BE2C (cell line): ENCODE data around the gene PRKAR1B.

Experiments used
- DNase-seq: peaks from one replicate; pipeline ENCODE4 v3.0.0-alpha.2; 2020
- H3K27me3 ChIP-seq: fragments of 250-450 bp; sonication (Bioruptor Pico); 2 replicates; pipeline ENCODE4 v1.5.1; 2020; ENCODE audit warnings: mild to moderate bottlenecking
- H3K36me3 ChIP-seq: fragments of 250-450 bp; sonication (Bioruptor Pico); 2 replicates; pipeline ENCODE4 v1.5.1; 2020; ENCODE audit warnings: mild to moderate bottlenecking
- H3K4me1 ChIP-seq: fragments of 250-450 bp; sonication (Bioruptor Pico); 2 replicates; pipeline ENCODE4 v1.5.1; 2020
- H3K4me3 ChIP-seq: 2 replicates; pipeline ENCODE4 v1.5.1; 2011; ENCODE audit warnings: low read depth, low read length
- H3K9me3 ChIP-seq: fragments of 250-450 bp; sonication (Bioruptor Pico); 2 replicates; pipeline ENCODE4 v1.5.1; 2020
- TF ChIP-seq, protein P1 (sequence below): IDR thresholded peaks from 2 replicates; pipeline ENCODE4 v1.5.1; 2012; ENCODE audit warnings: mild to moderate bottlenecking, low read depth, low read length

Gene PRKAR1B

DNA sequence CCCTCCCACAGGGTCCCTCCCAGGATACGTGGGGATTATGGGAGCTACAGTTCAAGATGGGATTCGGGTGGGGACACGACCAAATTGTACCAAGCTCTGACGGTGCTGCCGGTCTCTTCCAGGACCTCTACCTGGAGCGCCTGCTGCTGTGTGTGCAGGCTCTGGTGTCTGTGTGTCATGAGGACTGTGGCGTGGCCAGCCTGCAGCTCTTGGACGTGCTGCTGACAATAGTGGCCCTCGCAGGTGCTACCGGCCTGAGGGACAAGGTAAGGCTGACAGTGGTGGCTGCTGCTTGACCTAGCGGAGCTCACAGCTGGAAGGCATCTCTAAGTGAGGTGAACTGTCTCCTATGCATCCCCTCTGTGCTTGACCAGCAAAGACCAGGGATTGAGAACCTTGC is 34.5 kb upstream of the PRKAR1B start:
- DNase-seq: no peak
- TF ChIP-seq, protein P1, sequence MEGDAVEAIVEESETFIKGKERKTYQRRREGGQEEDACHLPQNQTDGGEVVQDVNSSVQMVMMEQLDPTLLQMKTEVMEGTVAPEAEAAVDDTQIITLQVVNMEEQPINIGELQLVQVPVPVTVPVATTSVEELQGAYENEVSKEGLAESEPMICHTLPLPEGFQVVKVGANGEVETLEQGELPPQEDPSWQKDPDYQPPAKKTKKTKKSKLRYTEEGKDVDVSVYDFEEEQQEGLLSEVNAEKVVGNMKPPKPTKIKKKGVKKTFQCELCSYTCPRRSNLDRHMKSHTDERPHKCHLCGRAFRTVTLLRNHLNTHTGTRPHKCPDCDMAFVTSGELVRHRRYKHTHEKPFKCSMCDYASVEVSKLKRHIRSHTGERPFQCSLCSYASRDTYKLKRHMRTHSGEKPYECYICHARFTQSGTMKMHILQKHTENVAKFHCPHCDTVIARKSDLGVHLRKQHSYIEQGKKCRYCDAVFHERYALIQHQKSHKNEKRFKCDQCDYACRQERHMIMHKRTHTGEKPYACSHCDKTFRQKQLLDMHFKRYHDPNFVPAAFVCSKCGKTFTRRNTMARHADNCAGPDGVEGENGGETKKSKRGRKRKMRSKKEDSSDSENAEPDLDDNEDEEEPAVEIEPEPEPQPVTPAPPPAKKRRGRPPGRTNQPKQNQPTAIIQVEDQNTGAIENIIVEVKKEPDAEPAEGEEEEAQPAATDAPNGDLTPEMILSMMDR: no peak
- Histone ChIP-seq H3K27me3 (no peaks in the 10 kb centered on the region), H3K36me3 (peaks cover 90% of the 10 kb centered on the region), H3K4me1 (no peaks in the 10 kb centered on the region), H3K9me3 (no peaks in the 10 kb centered on the region), H3K4me3 (no peak overlapping the region)

DNA sequence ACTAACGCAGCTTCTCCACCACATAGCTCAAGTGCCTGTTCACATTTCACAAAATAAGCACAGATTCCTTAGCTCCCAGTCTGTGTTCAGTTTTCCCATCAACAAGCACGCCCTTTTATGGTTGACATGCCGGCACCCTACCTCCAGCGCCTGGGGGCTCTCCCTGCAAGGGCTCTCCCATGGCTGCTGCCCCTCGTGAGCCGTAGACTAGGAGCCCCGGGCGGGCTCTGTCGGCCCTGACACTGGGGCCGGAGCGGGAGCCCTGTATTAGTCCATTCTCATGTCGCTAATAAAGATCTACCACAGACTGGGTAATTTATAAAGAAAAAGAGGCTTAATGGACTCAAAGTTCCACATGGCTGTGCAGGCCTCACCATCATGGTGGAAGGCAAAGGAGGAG is 34.0 kb upstream of the PRKAR1B start:
- Histone ChIP-seq H3K4me1 (no peaks in the 10 kb centered on the region), H3K9me3 (no peaks in the 10 kb centered on the region), H3K4me3 (no peak overlapping the region), H3K36me3 (peaks cover 88% of the 10 kb centered on the region), H3K27me3 (no peaks in the 10 kb centered on the region)
- TF ChIP-seq, protein P1: no peak
- no peak for DNase-seq

DNA sequence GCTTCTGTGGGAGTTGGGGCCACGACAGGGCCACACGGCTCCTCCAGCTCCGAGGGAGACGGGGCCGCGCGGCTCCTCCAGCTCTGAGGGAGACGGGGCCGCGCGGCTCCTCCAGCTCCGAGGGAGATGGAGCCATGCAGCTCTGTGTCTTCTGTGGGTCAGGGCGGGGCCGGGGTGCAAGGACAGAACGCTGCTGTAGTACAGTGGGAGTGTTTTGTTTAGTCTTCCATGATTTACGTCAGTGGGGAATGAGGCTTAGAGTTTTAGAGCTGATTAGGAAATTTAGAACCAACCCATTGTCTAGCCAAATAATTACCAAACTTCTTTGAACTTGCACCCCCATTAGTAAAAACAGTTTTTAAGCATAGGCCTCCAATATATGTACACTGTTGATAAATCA is 32.9 kb upstream of the PRKAR1B start:
- Histone ChIP-seq H3K9me3 (no peaks in the 10 kb centered on the region), H3K36me3 (peaks cover 84% of the 10 kb centered on the region), H3K4me3 (no peak overlapping the region), H3K27me3 (no peaks in the 10 kb centered on the region), H3K4me1 (no peaks in the 10 kb centered on the region)
- TF ChIP-seq, protein P1: no peak
- no peak for DNase-seq

DNA sequence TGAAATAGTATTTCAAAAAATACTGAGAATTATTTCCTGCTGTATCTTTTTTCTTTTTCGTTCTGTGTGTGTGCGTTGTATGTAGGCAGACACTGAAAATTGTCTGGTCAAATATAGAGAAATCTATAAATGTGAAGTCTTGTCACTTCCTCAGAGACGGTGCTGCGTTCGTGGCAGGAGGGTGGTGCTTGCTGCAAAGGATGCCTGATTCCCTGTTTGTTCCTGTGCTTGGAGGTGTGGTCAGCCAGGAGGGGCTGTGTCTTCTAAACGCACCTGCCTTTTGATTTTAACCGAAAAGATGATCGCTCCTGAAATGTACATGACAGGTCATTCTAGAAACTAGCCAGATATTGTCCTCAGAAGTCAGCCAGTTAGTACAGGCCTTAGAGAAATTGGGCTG is 32.5 kb upstream of the PRKAR1B start:
- no peak overlapping the region for H3K4me3 ChIP-seq
- no peaks in the 10 kb centered on the region for H3K27me3 ChIP-seq
- H3K9me3 ChIP-seq: no peaks in the 10 kb centered on the region
- H3K4me1 ChIP-seq: no peaks in the 10 kb centered on the region
- DNase-seq: no peak
- peaks cover 84% of the 10 kb centered on the region for H3K36me3 ChIP-seq
- TF ChIP-seq, protein P1: no peak

DNA sequence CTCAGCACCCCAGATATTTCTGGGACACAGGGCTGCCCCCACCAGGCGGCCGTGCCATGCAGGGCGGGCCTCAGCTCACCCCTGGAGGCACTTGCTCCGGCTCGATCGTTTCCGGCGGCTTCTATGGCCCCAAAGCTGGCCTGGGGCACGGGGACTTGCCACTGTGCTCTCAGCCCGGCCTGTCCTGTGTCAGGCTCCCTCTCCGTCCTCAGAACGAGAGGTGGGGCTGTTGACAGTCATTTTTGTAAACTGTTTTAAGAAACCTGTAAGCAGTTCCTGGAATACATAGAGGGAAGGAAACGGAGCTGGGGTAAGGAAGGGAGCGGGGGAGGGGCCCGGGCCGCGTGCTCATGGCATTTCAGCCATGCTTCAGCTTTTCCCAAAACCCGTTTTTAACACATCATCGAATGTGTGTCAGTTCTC is 30.7 kb upstream of the PRKAR1B start:
- Histone ChIP-seq H3K4me3 (no peak overlapping the region), H3K27me3 (no peaks in the 10 kb centered on the region), H3K9me3 (no peaks in the 10 kb centered on the region), H3K36me3 (peaks cover 72% of the 10 kb centered on the region), H3K4me1 (no peaks in the 10 kb centered on the region)
- TF ChIP-seq, protein P1: no peak
- no peak for DNase-seq

DNA sequence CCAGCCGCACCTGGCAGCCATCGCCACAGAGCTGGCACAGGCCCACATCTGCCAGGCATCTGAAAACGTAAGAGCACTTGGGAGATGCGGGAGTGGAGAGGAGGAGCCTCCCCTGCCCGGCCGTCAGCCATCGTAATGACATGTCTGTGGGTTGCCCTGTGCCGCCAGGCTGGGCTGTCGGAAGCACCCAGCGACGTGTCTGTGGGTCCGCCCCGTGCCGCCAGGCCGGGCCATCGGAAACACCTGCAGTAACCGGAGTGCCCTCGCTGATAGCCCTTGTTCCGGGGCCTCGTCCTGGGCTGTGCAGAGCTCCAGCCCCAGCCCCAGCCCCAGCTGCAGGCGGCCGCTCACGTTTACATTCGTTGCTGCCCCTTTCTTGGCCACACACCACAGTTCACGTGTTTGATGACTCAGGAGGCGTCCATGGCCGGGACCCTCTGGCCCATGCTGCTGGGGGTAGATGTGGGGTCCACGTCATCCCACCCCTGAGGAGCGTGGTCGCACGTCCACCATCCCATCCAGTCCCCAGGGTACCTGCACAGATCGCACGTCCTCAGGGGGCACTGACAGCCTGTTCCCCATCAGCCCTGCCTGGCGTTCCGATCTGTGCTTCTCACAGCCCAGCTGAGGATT is 30.0 kb upstream of the PRKAR1B start:
- H3K9me3 ChIP-seq: no peaks in the 10 kb centered on the region
- DNase-seq: no peak
- H3K36me3 ChIP-seq: peaks cover 67% of the 10 kb centered on the region
- no peak overlapping the region for H3K4me3 ChIP-seq
- H3K4me1 ChIP-seq: no peaks in the 10 kb centered on the region
- TF ChIP-seq, protein P1: no peak
- no peaks in the 10 kb centered on the region for H3K27me3 ChIP-seq
